GM23338 (cell line): ENCODE measurements around the gene ADAMTS15.

Experiments used
- CTCF ChIP-seq, 2 experiments: fragments of 200-600 bp in 1 of 2; sonication (generic) in 1 of 2; conservative IDR thresholded peaks; 2 replicates each; pipeline versions ENCODE4 v1.5.1 to v1.6.1; 2016 to 2017; ENCODE audit warnings: antibody characterized with exemption in 2 of 2, low read depth in 2 of 2, mild to moderate bottlenecking in 2 of 2, moderate library complexity in 1 of 2
- EZH2 ChIP-seq: fragments of 200-600 bp; sonication (generic); IDR thresholded peaks from one replicate; pipeline ENCODE4 v1.8.0; 2017; ENCODE audit warnings: antibody characterized with exemption, mild to moderate bottlenecking, low read depth; ENCODE audit not compliant: unreplicated experiment
- POLR2AphosphoS5 ChIP-seq: IDR thresholded peaks from 2 replicates; pipeline ENCODE4 v1.6.1; 2016; ENCODE audit warnings: antibody characterized with exemption, low read depth

- TF ChIP-seq CTCF (conservative IDR thresholded peaks at IDR 0.05; ENCODE audit: low read depth in 2 of 2) (no peak), POLR2AphosphoS5 (no peak), EZH2 (no peak)
Measured at GRCh38 chr11:130487924-130488815, 39.7 kb downstream of the ADAMTS15 start.
